NCI-H748 treated with DMSO at 0.1 percent for 48 hours (cell line): ENCODE results near the gene TMPRSS4.

Source experiments
- DNase-seq: peaks from one replicate; lab custom pipeline; 2025; lab: John Stamatoyannopoulos, UW

Gene TMPRSS4

GRCh38 chr11:118076754-118077281 is at the start of gene TMPRSS4:
TMPRSS4 (plus strand) TSS chr11:118077078; CDS start chr11:118077303, 225 bp downstream.
- DNase-seq: peak; percentile 61

- DNase-seq: no peak
These were observed 49.2 kb upstream of the TMPRSS4 start for GRCh38 chr11:118027694-118028093.

- no peak for DNase-seq
These were observed 48.3 kb upstream of the TMPRSS4 start for GRCh38 chr11:118028626-118029025.

GRCh38 chr11:118033443-118033842 is 43.4 kb upstream of the TMPRSS4 start:
- DNase-seq: no peak

GRCh38 chr11:118042141-118042540 is 34.7 kb upstream of the TMPRSS4 start:
- no peak for DNase-seq

- DNase-seq: no peak
These were observed 34.1 kb upstream of the TMPRSS4 start for GRCh38 chr11:118042796-118043195.

- DNase-seq: no peak
These were observed 31.7 kb upstream of the TMPRSS4 start for GRCh38 chr11:118045191-118045590.

GRCh38 chr11:118046051-118046963 is 30.6 kb upstream of the TMPRSS4 start:
- DNase-seq: no peak

GRCh38 chr11:118046964-118047700 is 29.7 kb upstream of the TMPRSS4 start:
- DNase-seq: no peak

- no peak for DNase-seq
These were observed 29.1 kb upstream of the TMPRSS4 start for GRCh38 chr11:118047749-118048148.

GRCh38 chr11:118048472-118049370 is 28.2 kb upstream of the TMPRSS4 start:
- no peak for DNase-seq

GRCh38 chr11:118049771-118050170 is 27.1 kb upstream of the TMPRSS4 start:
- DNase-seq: no peak

GRCh38 chr11:118050208-118050891 is 26.5 kb upstream of the TMPRSS4 start:
- no peak for DNase-seq

- DNase-seq: no peak
These were observed 25.7 kb upstream of the TMPRSS4 start for GRCh38 chr11:118051136-118051610.

- no peak for DNase-seq
These were observed 25.0 kb upstream of the TMPRSS4 start for GRCh38 chr11:118051611-118052461.

- no peak for DNase-seq
These were observed 24.2 kb upstream of the TMPRSS4 start for GRCh38 chr11:118052581-118053206.

- DNase-seq: no peak
These were observed 21.9 kb upstream of the TMPRSS4 start for GRCh38 chr11:118054712-118055640.

- DNase-seq: no peak
These were observed 20.9 kb upstream of the TMPRSS4 start for GRCh38 chr11:118055966-118056365.
